ENCODE data around the gene STK33. TPM values are rescaled to one million over a fixed set of nuclear protein-coding genes. Genes with fewer than 3 reads are reported as not detected.

The STK33 gene
- total and polyA plus RNA-seq, 2 of the 13 experiments (the other 11 are each of a cell fraction or from before 2014, with no cell fraction given), result 2.7 to 12.6 TPM

DNA sequence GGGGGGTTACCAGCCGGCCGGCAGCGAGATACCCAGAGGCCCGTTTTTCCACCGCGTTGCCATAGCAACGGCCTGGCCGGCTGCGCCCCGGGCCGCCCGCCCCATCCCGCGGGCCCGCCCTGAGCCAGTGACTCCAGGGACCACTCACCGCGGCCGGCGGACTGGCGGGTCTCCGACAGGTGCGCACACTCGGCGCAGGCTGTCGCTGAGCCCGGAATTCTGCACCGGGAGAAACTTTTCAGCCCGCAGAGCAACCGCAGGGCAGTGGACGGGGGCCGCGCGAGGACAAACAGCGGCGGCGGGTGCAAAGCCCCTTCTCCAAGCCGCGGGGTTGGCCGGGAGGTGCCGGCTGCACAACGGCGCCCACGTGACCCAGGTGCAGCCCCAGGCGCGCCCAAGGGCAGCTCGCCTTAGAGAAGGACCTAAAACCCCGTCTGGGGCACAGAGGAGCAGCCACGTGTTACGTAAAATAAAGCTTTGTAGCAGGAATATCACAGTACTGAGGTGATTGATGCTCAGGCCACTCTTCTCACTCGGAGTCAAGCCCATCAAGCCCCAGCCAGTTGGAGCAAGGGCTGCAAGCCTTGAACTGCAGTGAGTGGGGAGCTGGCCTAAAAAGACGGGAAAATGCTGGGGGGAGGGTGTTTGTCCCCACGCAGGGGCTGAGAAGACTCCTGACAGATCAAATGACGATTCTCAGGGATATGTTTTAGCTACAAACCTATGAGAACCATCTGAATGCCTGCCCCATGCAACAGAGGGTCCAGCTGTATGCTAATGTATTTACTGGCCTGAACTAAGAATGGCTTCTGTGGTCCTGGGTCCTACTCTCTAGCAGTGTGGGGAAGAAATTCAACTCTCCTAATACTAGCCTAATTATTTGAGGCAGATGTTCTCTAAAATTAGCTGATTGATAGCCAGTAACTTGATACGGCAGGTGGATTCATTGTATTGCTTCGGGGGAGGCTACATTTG lies at the start of gene STK33 (continued):
- TF ChIP-seq SRF (IDR thresholded peaks at IDR 0.05; ENCODE audit: low read depth, low read length), result no peak
- TF ChIP-seq XRCC5 (optimal IDR thresholded peaks at IDR 0.05; ENCODE audit: low read length), result peak; percentile 58
- no peak for TF ChIP-seq E2F2 (CRISPR knock-in tag; IDR thresholded peaks at IDR 0.05; ENCODE audit: borderline replicate concordance)
- TF ChIP-seq SOX5 (CRISPR knock-in tag; IDR thresholded peaks at IDR 0.05; ENCODE audit: borderline replicate concordance), result 0 out of 2 replicates have a peak, but pooled peaks have one; percentile 9
- TF ChIP-seq NFE2L1 (CRISPR knock-in tag; IDR thresholded peaks at IDR 0.05; ENCODE audit: borderline replicate concordance), result no peak
- TF ChIP-seq ZNF33B (CRISPR knock-in tag; IDR thresholded peaks at IDR 0.05), result no peak
- no peak for TF ChIP-seq SRSF9 (IDR thresholded peaks at IDR 0.05; ENCODE audit: borderline replicate concordance, insufficient read depth, low read depth, low read length, poor library complexity, severe bottlenecking)
- TF ChIP-seq ZNF317 (CRISPR knock-in tag; IDR thresholded peaks at IDR 0.05), result no peak
- TF ChIP-seq, protein P1, sequence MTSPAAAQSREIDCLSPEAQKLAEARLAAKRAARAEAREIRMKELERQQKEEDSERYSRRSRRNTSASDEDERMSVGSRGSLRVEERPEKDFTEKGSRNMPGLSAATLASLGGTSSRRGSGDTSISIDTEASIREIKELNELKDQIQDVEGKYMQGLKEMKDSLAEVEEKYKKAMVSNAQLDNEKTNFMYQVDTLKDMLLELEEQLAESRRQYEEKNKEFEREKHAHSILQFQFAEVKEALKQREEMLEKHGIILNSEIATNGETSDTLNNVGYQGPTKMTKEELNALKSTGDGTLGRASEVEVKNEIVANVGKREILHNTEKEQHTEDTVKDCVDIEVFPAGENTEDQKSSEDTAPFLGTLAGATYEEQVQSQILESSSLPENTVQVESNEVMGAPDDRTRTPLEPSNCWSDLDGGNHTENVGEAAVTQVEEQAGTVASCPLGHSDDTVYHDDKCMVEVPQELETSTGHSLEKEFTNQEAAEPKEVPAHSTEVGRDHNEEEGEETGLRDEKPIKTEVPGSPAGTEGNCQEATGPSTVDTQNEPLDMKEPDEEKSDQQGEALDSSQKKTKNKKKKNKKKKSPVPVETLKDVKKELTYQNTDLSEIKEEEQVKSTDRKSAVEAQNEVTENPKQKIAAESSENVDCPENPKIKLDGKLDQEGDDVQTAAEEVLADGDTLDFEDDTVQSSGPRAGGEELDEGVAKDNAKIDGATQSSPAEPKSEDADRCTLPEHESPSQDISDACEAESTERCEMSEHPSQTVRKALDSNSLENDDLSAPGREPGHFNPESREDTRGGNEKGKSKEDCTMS (CRISPR knock-in tag; conservative IDR thresholded peaks at IDR 0.05), result no peak
- no peak for TF ChIP-seq HNRNPUL1 (IDR thresholded peaks at IDR 0.05; ENCODE audit: low read depth, low read length)
- TF ChIP-seq, protein P2, sequence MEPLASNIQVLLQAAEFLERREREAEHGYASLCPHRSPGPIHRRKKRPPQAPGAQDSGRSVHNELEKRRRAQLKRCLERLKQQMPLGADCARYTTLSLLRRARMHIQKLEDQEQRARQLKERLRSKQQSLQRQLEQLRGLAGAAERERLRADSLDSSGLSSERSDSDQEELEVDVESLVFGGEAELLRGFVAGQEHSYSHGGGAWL (CRISPR knock-in tag; IDR thresholded peaks at IDR 0.05), result peak; percentile 83
- peak; percentile 43; the same call in 1 of the 2 replicates for TF ChIP-seq MAFG (CRISPR knock-in tag; IDR thresholded peaks at IDR 0.05)
- TF ChIP-seq JDP2 (CRISPR knock-in tag; IDR thresholded peaks at IDR 0.05; ENCODE audit: borderline replicate concordance), result no peak
- TF ChIP-seq ZNF841 (CRISPR knock-in tag; IDR thresholded peaks at IDR 0.05; ENCODE audit: borderline replicate concordance), result no peak
- TF ChIP-seq, protein P3, sequence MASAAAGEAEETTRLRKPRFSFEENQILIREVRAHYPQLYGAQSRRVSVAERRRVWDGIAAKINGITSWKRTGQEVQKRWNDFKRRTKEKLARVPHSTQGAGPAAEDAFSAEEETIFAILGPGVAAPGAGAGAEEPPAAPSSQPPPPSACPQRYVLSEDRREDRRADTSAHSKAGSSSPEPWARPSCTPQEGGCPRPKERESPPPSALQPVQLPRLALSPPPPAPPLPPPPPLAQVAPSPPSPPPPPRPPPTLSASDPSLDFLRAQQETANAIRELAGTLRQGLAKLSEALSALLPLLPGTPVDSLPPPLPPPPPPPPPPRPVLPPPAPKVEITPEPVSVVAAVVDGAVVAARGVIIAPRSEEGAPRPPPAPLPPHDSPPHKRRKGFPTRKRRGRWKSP (CRISPR knock-in tag; IDR thresholded peaks at IDR 0.05), result peak; percentile 13; the same call in 1 of the 2 replicates
- no peak for TF ChIP-seq RBAK (CRISPR knock-in tag; IDR thresholded peaks at IDR 0.05)
- no peak for TF ChIP-seq CHD4 (IDR thresholded peaks at IDR 0.05; ENCODE audit: borderline replicate concordance, low read length)
- no peak for TF ChIP-seq ZNF484 (CRISPR knock-in tag; IDR thresholded peaks at IDR 0.05; ENCODE audit: borderline replicate concordance, low read depth)
- no peak for TF ChIP-seq ZNF773 (CRISPR knock-in tag; IDR thresholded peaks at IDR 0.05; ENCODE audit: borderline replicate concordance)
- TF ChIP-seq GLI4 (CRISPR knock-in tag; IDR thresholded peaks at IDR 0.05; ENCODE audit: borderline replicate concordance), result no peak
- TF ChIP-seq, protein P4, sequence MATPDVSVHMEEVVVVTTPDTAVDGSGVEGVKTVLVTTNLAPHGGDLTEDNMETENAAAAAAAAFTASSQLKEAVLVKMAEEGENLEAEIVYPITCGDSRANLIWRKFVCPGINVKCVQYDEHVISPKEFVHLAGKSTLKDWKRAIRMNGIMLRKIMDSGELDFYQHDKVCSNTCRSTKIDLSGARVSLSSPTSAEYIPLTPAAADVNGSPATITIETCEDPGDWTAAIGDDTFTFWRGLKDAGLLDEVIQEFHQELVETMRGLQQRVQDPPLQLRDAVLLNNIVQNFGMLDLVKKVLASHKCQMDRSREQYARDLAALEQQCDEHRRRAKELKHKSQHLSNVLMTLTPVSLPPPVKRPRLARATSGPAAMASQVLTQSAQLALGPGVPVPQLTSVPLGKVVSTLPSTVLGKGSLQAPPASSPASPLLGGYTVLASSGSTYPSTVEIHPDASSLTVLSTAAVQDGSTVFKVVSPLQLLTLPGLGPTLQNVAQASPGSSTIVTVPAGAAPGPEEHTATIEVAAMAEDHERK (CRISPR knock-in tag; IDR thresholded peaks at IDR 0.05; ENCODE audit: low read depth), result no peak
- no peak for TF ChIP-seq MLLT10 (CRISPR knock-in tag; IDR thresholded peaks at IDR 0.05)
